GM18867 (cell line): ENCODE measurements around the gene MRPL38.
A peak's percentile ranks its signal among the peaks of the same experiment; 100 is the strongest.

ENCODE experiments used
- ATAC-seq: cut with Tn5 transposase; IDR thresholded peaks from one replicate; pipeline ENCODE4 v1.9.1; 2021; ENCODE audit warnings: mild to moderate bottlenecking, moderate library complexity; ENCODE audit not compliant: unreplicated experiment

MRPL38 gene

DNA sequence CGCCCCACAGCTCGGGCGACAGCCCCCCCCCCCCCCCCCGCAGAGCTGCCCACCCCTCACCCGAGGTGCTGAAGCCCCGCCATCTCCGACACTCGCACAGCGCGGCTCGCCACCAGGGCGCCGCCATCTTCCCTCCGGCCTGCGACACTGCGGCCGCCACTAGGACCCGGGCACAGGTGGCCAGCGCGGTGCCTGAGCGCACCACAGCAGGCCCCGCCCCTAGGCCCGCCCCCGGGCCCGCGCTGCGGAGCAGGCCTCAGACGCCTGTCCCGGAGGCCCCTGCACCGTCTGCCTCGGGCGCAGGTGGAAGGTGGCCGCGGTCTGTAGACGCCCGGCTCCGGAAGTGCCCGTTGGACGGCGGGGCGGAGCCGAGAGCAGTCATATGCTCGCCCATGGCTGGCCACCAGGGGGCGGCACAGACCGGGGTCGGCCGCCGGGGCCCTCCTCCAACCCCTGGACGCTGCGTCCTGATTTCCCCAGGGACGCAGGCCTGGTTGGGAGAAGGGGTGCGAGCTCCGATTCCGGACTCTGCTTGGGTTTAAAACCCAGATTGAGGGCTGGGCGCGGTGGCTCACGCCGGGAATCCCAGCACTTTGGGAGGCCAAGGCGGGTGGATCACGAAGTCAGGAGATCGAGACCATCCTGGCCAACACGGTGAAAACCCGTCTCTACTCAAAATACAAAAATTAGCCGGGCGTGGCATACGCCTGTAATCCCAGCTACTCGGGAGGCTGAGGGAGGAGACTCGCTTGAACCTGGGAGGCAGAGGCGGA, at the start of gene MRPL38:
MRPL38 (minus strand) TSS at position 136 of the 773 bp plus-strand sequence; CDS start at position 127, 9 bp downstream.
- ATAC-seq = peak; percentile 88

DNA sequence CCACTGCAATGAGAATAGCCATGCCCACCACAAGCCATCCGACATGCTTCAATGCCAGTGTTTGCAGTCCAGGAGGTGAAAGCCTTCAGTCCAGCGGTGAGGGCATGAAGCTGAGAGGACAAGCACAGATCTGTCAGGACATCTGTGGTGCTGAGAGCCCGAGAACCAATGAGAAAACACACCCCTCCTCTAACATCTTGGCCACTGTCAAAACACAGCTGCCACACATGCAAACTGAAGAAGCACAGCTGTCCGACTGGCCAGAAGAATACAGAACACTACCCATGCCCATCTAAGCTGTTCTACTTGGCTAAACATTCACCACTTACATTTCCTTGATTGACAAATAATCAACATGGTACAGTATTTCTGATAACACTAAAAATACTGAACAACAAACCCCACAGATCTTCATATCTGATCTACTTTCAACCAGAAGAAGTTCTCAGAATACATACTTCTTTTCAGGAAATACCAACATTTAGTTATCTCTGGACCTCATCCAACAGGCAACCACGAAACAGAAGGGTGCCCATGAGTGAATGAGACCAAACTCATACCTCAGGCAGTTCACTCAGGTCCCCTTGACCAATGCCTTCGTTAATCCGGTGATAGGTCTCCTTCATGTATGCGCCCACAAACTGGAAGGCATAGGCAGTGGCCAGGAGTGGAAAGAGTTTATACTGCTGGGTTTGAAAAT, 46.3 kb upstream of the MRPL38 start:
- ATAC-seq = no peak

DNA sequence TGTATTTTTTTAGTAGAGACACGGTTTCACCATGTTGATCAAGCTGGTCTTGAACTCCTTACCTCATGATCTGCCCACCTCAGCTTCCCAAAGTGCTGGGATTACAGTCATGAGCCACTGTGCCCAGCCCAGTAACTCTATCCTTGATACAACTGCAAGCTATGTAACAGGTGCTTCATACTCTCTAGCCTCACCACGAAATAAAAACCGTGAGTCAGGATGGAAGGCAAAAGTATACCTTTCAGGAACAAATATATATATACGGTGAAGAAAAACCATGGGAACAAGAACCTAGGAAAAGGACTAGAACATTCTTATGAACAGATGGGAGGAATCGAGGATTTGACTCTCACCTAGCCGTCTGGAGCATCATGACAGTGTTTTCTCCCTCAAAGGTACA, 45.7 kb upstream of the MRPL38 start:
- ATAC-seq = no peak

DNA sequence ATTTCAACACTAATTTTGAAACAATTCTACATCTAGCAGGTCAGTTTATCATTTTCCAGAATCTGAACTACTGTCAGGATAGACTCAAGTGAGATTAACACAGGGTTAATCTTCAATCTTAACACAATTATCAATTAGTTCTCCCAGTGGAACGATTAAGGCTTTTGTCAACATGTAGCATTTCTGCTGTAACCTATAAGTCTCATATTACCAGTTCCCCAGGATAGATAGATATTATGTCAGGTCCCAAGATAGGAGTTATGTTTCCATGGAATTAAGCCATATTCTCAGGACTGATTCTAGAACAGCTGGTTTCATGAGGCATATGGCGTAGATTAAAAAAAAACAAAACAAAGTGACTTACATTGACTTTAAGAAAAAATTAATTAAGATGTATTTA, 40.5 kb upstream of the MRPL38 start:
- no peak for ATAC-seq

DNA sequence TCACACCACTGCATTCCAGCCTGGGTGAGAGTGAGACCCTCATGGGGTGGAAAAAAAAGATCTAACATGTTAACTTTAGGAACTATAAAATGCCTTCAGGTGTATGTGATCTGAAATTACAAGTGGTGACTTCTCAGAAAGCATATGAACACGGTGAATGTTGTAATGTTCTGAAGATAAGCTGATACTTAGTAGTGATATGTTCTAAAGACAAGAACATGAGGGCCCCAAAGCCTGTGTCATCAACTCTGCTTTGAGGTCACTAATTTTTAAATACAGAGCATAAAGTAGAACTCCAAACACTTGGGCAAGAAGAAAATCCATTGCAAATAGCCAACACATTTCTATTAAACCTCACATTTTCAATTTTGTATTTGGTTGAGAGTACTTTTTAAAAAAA, 38.8 kb upstream of the MRPL38 start:
- no peak for ATAC-seq

DNA sequence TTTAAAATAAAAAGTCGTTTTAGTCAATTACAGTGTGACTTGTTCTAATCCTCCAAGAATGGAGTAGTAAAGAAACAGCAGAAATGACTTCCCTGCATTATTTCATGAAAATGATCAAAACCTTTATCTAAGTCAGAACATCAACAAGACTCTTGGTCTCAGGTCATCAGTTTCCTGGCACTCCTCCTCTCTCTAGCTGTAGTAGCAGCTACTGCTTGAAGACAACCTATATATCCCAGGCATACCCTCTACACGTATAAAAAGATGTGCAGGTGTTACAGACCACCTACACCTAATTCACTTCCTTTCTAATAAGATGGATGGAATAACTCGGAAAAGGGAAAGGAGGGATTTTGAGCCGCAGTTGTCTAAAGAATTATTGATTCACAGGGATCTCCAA, 37.8 kb upstream of the MRPL38 start:
- ATAC-seq = no peak

DNA sequence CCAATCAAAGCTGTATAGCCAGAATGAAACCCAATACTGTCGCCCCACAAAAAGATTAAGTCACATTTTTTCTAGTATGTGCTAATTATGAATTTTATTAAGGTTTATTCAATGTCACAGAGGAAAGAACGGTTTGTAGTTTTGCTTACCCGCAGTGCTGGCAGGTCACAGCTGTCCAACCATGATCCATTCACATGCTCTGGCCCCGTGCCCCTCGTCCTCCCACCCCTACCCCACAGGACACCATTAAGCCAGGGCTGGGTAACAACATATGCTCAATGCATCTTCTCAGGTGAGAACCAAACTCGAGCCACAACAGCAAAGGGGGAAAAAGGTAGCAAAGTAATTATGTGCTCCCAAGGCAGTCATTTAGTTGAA, 36.7 kb upstream of the MRPL38 start:
- ATAC-seq = no peak

DNA sequence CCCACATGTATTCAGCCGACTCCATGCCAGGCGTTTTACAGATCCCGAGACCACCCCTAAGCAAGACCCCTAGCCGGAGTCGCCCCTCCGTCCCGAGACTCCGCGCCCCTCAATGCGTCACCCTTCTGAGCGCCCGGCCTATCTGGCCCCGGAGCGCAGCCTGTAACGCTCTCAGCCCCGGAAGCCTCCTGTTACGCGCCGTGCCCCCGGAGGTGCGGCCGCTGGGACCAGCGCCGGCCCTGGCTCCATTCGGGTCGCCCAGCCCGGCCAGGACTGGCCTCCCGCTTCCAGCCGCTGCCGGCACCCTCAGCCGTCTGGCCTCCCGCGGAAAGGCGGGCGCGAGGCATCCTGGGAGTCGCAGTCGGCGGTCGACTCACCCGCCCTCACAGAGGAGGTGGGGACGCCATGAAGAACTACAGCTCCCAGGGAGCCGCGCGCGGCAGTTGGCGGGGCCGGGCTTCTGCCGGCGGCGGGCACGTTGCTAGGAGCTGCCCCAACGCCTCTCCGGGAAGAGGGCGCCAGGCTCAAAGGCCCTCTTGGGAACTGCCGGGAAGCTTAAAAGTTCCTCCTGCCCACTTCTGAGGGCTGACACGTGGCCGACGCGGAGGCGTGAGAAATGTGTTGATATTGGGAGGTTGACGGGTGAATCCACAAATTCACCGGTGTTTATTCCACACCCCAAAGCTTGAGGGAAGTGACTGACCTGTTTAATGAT, 36.2 kb upstream of the MRPL38 start, which contains the start of gene FBF1:
FBF1 (minus strand) TSS at position 316 of the 715 bp plus-strand sequence. CDS start 2,893 bp downstream, outside the sequence.
- peak; percentile 97 for ATAC-seq

DNA sequence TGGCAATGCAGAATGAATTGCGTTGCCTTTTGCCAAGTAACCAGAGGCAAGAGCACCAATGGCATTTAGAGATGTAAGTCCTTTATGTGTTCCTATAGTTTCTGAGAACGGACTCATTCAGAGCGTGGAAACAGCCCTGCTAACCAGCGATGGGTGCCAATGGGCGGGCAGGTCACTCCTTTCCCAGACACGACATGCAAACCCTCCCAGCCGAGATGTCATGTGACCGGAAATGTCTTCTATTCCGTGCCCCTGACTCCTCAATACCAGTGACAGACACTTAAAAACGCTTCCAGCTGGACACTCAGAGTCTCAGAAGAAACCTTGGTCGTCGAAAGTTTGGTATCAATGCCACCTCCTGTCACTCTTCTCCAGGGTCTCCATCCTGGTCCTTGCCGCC, 33.0 kb upstream of the MRPL38 start:
- ATAC-seq = no peak

DNA sequence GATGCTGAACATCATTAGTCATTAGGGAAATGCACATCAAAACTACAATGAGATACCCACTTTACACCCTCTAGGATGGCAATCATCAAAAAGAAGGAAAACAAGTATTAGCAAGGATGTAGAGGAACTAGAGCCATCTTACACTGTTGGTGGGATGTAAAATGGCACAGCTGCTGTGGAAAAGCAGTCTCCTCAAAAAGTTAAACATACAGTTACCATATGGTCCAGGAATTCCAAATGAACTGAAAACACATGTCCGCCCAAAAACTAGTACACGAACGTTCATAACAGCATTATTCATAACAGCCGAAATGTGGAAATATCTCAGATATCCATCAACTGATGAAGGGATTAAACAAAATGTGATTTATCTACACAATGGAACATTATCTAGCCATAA, 29.1 kb upstream of the MRPL38 start:
- no peak for ATAC-seq

DNA sequence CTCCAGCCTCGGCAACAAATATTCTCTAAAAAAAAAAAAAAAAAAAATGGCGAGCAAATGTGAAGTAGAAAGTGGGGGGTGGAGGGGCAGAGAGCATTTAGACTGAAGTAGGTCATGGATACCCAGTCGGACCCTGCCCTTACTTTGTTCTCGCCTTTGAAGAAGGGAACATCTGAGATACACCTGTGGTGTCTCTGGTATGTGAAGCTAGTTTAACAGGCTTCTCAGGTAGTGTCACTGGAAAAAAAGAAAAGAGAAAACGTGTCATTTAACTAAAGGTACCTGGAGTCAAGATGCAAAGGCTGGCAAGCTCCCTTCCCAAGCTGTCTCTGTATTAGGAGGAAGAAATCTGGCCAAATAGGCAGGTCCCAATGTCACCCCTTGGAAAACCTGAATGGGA, 28.2 kb upstream of the MRPL38 start:
- no peak for ATAC-seq

DNA sequence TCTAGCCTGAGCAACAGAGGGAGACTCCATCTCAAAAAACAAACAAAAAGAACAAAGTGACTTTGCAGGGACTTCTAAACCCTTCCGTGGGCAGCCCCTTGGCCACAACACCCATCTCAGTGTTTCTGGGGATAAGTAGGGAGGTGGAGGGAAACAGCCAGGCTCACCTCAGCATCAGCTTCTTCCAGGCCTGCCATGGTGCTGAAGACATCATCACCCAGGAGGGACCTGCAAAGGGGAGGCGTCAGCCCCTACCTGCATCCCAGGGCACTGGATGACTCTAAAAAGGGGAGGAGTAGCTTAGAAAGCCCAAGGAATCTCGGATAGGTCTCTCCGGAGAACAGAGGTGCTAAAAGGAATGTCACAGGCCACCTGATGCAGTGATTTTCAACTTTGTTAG, 26.4 kb upstream of the MRPL38 start:
- ATAC-seq = no peak

DNA sequence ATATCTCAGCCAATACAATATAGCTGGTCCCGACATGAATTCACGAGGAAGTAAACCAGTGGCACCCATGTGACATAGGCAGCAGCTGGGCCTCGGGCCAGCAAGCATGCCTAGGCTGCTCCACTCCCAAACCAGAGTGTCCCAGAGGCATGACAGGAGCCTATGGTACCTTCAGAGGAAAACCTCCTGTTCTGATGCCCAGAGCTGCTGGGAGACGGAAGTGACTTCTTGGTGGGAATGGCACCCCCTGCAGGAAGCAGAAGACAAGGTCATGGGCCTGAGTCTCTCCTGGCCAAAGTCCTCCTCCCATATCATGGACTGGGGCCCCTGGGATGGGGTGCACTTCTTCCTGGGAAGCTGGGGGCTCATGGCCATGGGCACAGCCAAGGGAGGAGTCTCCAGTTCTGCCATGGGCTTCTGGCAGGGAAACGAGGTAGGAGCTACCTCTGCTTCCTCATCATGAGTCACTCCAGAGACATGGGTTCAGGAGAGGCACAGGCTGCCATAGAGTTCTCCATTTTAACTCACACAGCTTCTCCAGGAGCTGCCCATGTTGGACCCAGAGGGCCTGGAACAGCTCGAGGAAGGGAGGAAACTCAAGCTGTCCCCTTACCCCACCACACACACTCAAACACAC, 22.7 kb upstream of the MRPL38 start:
- ATAC-seq = no peak

DNA sequence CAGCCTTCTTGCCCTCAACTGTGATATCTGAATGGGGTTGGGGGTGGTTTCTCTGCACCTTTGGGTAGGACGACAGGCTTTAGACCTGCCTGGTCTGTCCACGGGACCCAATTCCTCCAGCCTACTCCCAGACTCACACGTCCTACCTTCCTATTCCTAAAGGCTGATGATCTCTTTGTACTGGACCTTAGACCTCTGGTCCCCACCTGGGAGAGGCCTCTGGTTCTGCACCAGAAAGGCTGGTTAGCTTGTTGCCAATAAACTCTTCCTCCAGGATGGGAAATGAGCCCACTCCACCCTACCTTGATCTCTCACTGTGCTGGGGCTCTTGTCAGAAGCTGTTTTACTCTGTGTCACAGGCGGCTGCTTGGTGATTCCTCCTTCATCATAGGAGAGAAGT, 21.8 kb upstream of the MRPL38 start:
- no peak for ATAC-seq

DNA sequence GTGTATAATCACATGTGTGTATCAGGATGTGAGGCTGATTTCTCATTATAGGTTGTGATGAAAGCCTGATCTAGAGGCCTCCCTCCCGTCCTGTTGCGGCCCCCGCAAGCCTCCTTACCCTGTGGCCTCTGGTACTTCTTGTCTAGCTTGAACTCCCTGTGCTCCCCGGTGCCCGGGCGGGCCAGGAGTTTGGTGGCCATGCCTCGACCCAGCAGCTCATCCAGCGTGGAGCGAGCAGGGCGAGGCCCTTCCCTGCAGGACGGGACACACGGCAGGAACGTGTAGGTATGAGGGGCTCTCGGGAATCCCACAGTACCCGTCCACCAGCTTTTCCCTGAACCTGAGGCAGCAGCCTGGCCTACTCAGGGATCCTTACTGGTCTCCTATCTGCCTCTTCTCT, 21.2 kb upstream of the MRPL38 start:
- no peak for ATAC-seq

DNA sequence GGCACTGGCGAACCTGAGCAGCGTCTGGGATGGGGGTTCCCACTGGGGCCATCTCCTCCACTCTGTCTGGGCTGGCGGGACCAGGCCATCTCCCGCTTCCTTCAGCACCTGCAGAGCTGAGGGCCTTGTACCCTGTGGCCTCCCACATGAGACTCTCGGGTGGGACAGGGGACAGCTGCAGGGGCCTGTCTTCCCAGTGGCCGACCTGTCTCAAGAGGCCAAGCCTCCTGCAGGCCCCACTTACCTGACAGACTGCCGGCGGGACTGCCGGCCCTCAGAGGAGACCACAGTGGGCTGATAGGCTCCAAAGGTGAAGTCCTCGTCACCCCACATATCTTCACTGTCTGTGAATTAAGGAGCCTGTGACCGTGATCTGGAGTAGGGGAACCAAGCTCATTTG, 20.4 kb upstream of the MRPL38 start:
- no peak for ATAC-seq

DNA sequence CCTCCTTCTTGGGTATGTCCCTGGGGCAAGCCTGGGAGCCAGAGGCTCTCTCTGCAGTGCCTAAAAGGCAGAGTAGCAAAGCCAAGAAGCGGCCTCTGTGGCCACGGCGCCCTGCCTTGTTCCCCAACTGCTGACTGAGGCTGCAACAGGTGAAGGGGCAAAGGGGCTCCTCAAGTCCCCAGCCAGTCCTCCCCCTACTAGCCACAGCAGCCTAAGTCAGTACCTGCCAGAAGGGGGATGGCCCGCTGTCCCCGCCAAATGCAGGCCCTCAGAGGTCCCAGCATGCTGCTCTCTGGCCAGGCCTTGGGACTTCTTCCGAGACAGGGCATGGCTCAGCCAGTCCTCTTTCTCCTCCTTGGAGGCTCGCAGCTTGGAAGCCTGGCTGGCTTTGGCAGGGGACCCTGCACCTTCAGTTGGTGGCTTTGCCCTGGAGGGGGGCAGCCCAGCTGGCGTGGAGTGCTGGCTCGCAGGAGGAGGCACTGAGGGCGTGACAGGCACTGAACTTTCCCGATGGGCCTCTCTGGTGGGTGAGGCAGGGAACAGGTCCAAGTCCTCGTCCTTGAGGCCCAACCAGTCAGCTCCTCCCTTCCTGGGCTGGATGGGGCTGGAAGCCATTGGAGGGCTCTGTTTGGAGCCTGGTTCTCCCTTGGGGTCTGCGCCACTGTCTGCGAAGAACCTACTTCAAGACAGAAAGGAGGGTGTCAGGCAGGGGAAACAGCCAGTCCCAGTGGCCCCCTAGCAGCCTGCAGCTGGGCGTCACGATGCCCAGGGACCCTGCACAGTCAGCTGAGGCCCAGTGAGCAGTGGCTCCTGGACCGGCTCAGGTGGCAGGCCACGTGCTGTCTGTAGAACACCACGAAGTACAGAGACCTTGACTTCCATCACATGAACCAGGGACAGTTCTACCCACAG, 18.5 kb upstream of the MRPL38 start:
- no peak for ATAC-seq

DNA sequence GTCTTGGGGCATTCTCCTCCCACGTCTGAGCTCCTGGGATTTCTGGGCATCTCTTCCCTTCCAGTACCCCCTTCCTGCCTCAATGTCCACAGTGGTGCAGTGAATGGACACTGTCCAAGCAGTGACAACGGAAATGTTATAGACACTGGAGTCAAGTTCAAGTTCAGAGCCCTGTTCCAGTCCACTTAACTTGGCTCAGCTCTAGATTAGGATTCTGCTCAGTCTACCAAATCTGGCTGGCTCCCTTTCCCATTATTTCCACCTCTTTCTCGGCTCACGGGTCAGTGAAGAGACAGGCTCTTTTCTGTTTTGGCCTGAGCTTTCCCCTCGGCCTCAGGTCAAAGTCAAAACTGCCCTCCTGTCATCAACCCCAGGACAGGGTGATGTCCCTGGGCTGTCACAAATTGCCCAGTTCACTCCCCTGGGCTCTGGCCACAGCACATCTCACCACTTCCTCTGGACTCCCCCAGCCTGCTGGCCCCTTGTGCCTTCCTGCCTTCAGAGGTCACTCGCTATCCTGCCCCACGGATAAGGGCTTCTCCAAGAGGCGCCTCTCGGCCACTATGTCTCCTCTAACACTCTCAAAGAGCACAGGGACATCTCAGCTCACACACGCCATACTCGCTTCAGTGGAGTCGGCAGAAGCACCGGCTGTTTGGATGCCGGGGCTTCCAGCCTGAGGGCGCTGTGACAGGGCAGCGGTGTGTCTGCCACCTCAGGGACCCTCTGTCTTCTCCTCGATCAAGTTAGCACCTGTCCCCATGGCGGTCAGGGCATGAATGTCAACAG, 17.7 kb upstream of the MRPL38 start:
- no peak for ATAC-seq

DNA sequence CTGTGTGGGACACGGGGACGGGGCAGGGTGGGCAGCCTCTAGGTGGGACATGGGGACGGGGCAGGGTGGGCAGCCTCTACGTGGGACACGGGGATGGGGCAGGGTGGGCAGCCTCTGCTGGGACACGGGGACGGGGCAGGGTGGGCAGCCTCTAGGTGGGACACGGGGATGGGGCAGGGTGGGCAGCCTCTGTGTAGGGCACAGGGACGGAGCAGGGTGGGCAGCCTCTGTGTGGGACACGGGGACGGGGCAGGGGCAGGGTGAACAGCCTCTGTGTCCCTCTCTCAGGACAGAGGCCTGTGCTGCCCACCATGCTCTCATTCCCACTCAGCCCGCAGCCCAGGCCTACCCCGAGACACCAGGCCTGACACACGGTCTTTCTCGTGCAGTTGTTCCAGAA, 16.9 kb upstream of the MRPL38 start:
- no peak for ATAC-seq
